ENCODE results near the gene PIGV.

Gene PIGV

GRCh38 chr1:26787706-26788514 is at the start of gene PIGV:
TSS of gene PIGV (plus strand) at chr1:26787950. CDS start at chr1:26790816, 2,866 bp downstream.
- DNase-seq: peak; percentile 94

- no peak for DNase-seq
These were observed 48.3 kb upstream of the PIGV start for GRCh38 chr1:26739329-26739914.

- DNase-seq: no peak
These were observed 47.6 kb upstream of the PIGV start for GRCh38 chr1:26740023-26740634.

- no peak for DNase-seq
These were observed 46.8 kb upstream of the PIGV start for GRCh38 chr1:26740952-26741351.

- DNase-seq: no peak
These were observed 44.2 kb upstream of the PIGV start for GRCh38 chr1:26743426-26744059.

GRCh38 chr1:26744075-26744959 is 43.4 kb upstream of the PIGV start:
- peak; percentile 69 for DNase-seq

- DNase-seq: no peak
These were observed 42.6 kb upstream of the PIGV start for GRCh38 chr1:26745191-26745590.

GRCh38 chr1:26747048-26747447 is 40.7 kb upstream of the PIGV start:
- no peak for DNase-seq

GRCh38 chr1:26748351-26748750 is 39.4 kb upstream of the PIGV start:
- no peak for DNase-seq

GRCh38 chr1:26749458-26749857 is 38.3 kb upstream of the PIGV start:
- no peak for DNase-seq

GRCh38 chr1:26750428-26750827 is 37.3 kb upstream of the PIGV start:
- no peak for DNase-seq

- no peak for DNase-seq
These were observed 35.2 kb upstream of the PIGV start for GRCh38 chr1:26752519-26752918.

GRCh38 chr1:26754086-26754874 is 33.5 kb upstream of the PIGV start:
- DNase-seq: no peak

GRCh38 chr1:26758358-26758757 is 29.4 kb upstream of the PIGV start:
- DNase-seq: no peak

GRCh38 chr1:26759531-26759930 is 28.2 kb upstream of the PIGV start:
- DNase-seq: no peak

- no peak for DNase-seq
These were observed 26.5 kb upstream of the PIGV start for GRCh38 chr1:26761217-26761616.

- no peak for DNase-seq
These were observed 20.0 kb upstream of the PIGV start for GRCh38 chr1:26767714-26768113.

- DNase-seq: no peak
These were observed 19.0 kb upstream of the PIGV start for GRCh38 chr1:26768755-26769154.

GRCh38 chr1:26771285-26771642 is 16.5 kb upstream of the PIGV start:
- DNase-seq: no peak

- no peak for DNase-seq
These were observed 16.0 kb upstream of the PIGV start for GRCh38 chr1:26771643-26772321.

- DNase-seq: no peak
These were observed 15.1 kb upstream of the PIGV start for GRCh38 chr1:26772687-26773086.
